K562 (cell line): Measurements from ENCODE around the gene CSNK1D. TPM values are rescaled to one million over a fixed set of nuclear protein-coding genes. Genes with fewer than 3 reads are reported as not detected.

ENCODE experiments used
- ARHGAP35 ChIP-seq: fragments of 450-650 bp; IDR thresholded peaks from 2 replicates; pipeline ENCODE4 v1.6.1; 2018; ENCODE audit not compliant: partially characterized antibody
- ATF4 ChIP-seq: fragments of 450-650 bp; formaldehyde crosslinking; IDR thresholded peaks from 2 replicates; pipeline ENCODE4 v1.4.0; 2022; ENCODE audit warnings: mild to moderate bottlenecking, moderate library complexity
- BHLHE40 ChIP-seq: IDR thresholded peaks from 2 replicates; pipeline ENCODE4 v1.6.1; 2011; ENCODE audit warnings: low read length, improper control_type of control experiment
- BRF1 ChIP-seq: IDR thresholded peaks from 3 replicates; pipeline ENCODE4 v1.6.1; 2011; ENCODE audit warnings: borderline replicate concordance, mild to moderate bottlenecking; ENCODE audit not compliant: insufficient read length; ENCODE audit errors: extremely low read depth
- ELK1 ChIP-seq: sonication (generic); formaldehyde crosslinking; IDR thresholded peaks from 2 replicates; pipeline ENCODE4 v1.8.1; 2022; ENCODE audit warnings: missing genetic modification reagents
- FOSL1 ChIP-seq: fragments of 200-800 bp; sonication (Bioruptor generic); conservative IDR thresholded peaks from 2 replicates; pipeline ENCODE4 v1.6.1; 2016; ENCODE audit warnings: missing genetic modification characterization, missing compliant biosample characterization
- FOXM1 ChIP-seq, 2 experiments: fragments of 450-650 bp in 1 of 2; sonication (generic) in 1 of 2; formaldehyde crosslinking in 1 of 2; IDR thresholded peaks; 2 replicates each; pipeline versions ENCODE4 v1.6.1 to v1.9.0; 2017 to 2022; ENCODE audit warnings: low read depth in 2 of 2, mild to moderate bottlenecking in 2 of 2, missing genetic modification reagents in 1 of 2, moderate library complexity in 1 of 2
- GABPA ChIP-seq: fragments of 200-800 bp; sonication (Bioruptor generic); conservative IDR thresholded peaks from 2 replicates; pipeline ENCODE4 v1.6.1; 2016; ENCODE audit warnings: low read depth, missing genetic modification characterization, missing compliant biosample characterization
- JUN ChIP-seq, 2 experiments: sonication (generic) in 1 of 2; formaldehyde crosslinking in 1 of 2; IDR thresholded peaks; 2 replicates each; pipeline versions ENCODE4 v1.6.1 to v1.8.0; 2012 to 2022; ENCODE audit warnings: borderline replicate concordance in 2 of 2, mild to moderate bottlenecking in 2 of 2, improper control_type of control experiment in 1 of 2, low read depth in 1 of 2, low read length in 1 of 2, missing genetic modification reagents in 1 of 2
- KLF1 ChIP-seq: fragments of 450-650 bp; IDR thresholded peaks from 2 replicates; pipeline ENCODE4 v1.6.1; 2016; ENCODE audit warnings: missing genetic modification characterization, missing compliant biosample characterization
- NFIX ChIP-seq: fragments of 250-450 bp; sonication (Bioruptor Pico); IDR thresholded peaks from 2 replicates; pipeline ENCODE4 v1.4.0; 2020; ENCODE audit warnings: low read depth, mild to moderate bottlenecking, moderate library complexity
- UBTF ChIP-seq, 2 experiments: IDR thresholded peaks; 2 replicates each; pipeline ENCODE4 v1.6.1; 2012; ENCODE audit warnings: improper control_type of control experiment in 2 of 2, low read depth in 2 of 2, low read length in 2 of 2, borderline replicate concordance in 1 of 2
- ZBTB34 ChIP-seq: fragments of 250-450 bp; sonication (Bioruptor Pico); IDR thresholded peaks from 2 replicates; pipeline ENCODE4 v1.8.0; 2021; ENCODE audit warnings: mild to moderate bottlenecking, moderate library complexity
- ZNF592 ChIP-seq: fragments of 450-650 bp; IDR thresholded peaks from 2 replicates; pipeline ENCODE4 v1.6.1; 2017; ENCODE audit warnings: antibody characterized with exemption, mild to moderate bottlenecking
- ZNF830 ChIP-seq: fragments of 250-450 bp; sonication (Bioruptor Pico); IDR thresholded peaks from 2 replicates; pipeline ENCODE4 v1.5.0; 2021; ENCODE audit warnings: mild to moderate bottlenecking
- polyA plus RNA-seq, 8 experiments: library from polyadenylated mRNA; depleted of rRNA in 4 of 8; stranded (reverse) in 5 of 8; unstranded in 3 of 8; fragments of >200 nt; fragmentation: Nextera tagmentation in 2 of 8; fragmentation: Illumina TruSeq in 1 of 8; extraction: Ambion mirVana in 2 of 8; extraction: Trizol in 1 of 8; gene quantifications; 2 replicates each; pipeline versions ENCODE4 v1.2.1 to v1.2.3, GENCODE V29; 2011 to 2014; ENCODE audit warnings: inconsistent platforms in 1 of 8, missing spikeins in 1 of 8
- total RNA-seq, 7 experiments: library from RNA; depleted of rRNA in 6 of 7; stranded (reverse); fragments of >200 nt in 6 of 7; fragmentation: Illumina TruSeq in 2 of 7; extraction: Trizol in 2 of 7; gene quantifications; 2 replicates each; pipeline versions ENCODE4 v1.2.1 to v1.2.3, GENCODE V29; 2011 to 2021; ENCODE audit warnings: low replicate concordance in 1 of 7

The CSNK1D gene
- total and polyA plus RNA-seq, 9 of the 15 experiments (the other 6 are each of a cell fraction or from before 2014, with no cell fraction given): 6.5 to 133 (median 41.3) TPM

- TF ChIP-seq ZBTB34 (CRISPR knock-in tag) (no peak), FOSL1 (no peak), BRF1 (no peak), BHLHE40 (no peak; the same call in 1 of the 2 replicates), ZNF830 (no peak), ELK1 (no peak), ARHGAP35 (no peak), FOXM1 (IDR thresholded peaks at IDR 0.05; ENCODE audit: low read depth) (no peak), FOXM1 (CRISPR knock-in tag; IDR thresholded peaks at IDR 0.05; ENCODE audit: low read depth) (no peak), NFIX (no peak), JUN (IDR thresholded peaks at IDR 0.05; ENCODE audit: borderline replicate concordance, low read depth, low read length) (no peak), JUN (CRISPR knock-in tag; IDR thresholded peaks at IDR 0.05; ENCODE audit: borderline replicate concordance) (no peak), ZNF592 (peak; percentile 90), KLF1 (tag) (no peak), ATF4 (CRISPR knock-in tag) (peak; percentile 37), UBTF (IDR thresholded peaks at IDR 0.05; ENCODE audit: borderline replicate concordance in 1 of 2, low read depth in 2 of 2, low read length in 2 of 2) (peak in 1 of 2 experiments; percentile 80; a peak in 1 of 4 replicates), GABPA (tag) (peak; percentile 54; the same call in 1 of the 2 replicates)
These were observed 67.6 kb downstream of the CSNK1D start (continued) for GRCh38 chr17:82205720-82206508.
